Tongue (tissue), 1 donor: ENCODE measurements around the gene PRELID1. TPM values are rescaled to one million over a fixed set of nuclear protein-coding genes. Genes with fewer than 3 reads are reported as not detected.

Experiments used
- total RNA-seq: library from RNA; depleted of rRNA; stranded (reverse); fragments of >200 nt; gene quantifications from one replicate; pipeline ENCODE4 v1.2.3, GENCODE V29; 2014

PRELID1 gene
- total RNA-seq, 1 donor from 2014 or later = 62.8 TPM

Other genes starting within 250 kb of the PRELID1 start
- gene FGFR4, start 216.9 kb upstream of the PRELID1 start, total RNA-seq = 130 TPM
- 98.2 TPM for gene NSD1, start 170.0 kb upstream of the PRELID1 start, total RNA-seq
- 25.4 TPM for gene RAB24, start 80 bp upstream of the PRELID1 start, total RNA-seq
- 32.8 TPM for gene MXD3, start 8.1 kb downstream of the PRELID1 start, total RNA-seq
- 159 TPM for gene LMAN2, start 47.9 kb downstream of the PRELID1 start, total RNA-seq
- gene RGS14, start 54.1 kb downstream of the PRELID1 start, total RNA-seq = 14.8 TPM
- gene SLC34A1, start 80.6 kb downstream of the PRELID1 start, total RNA-seq = not detected
- not detected for gene PFN3, start 96.9 kb downstream of the PRELID1 start, total RNA-seq
- 0.51 TPM for gene F12, start 105.8 kb downstream of the PRELID1 start, total RNA-seq
- 19.9 TPM for gene GRK6, start 122.9 kb downstream of the PRELID1 start, total RNA-seq
- 0.72 TPM for gene PRR7, start 143.0 kb downstream of the PRELID1 start, total RNA-seq
- 58.3 TPM for gene DBN1, start 169.8 kb downstream of the PRELID1 start, total RNA-seq
- 83.0 TPM for gene PDLIM7, start 193.8 kb downstream of the PRELID1 start, total RNA-seq
- 6.7 TPM for gene DOK3, start 206.0 kb downstream of the PRELID1 start, total RNA-seq
- gene DDX41, start 213.2 kb downstream of the PRELID1 start, total RNA-seq = 46.4 TPM